Measurements from ENCODE around the gene ADGRG7. TPM values are rescaled to one million over a fixed set of nuclear protein-coding genes. Genes with fewer than 3 reads are reported as not detected.

Gene ADGRG7
- total and polyA plus RNA-seq, 2 of the 13 experiments (the other 11 are each of a cell fraction or from before 2014, with no cell fraction given): not detected

GRCh38 chr3:100709842-100710260 is 100.5 kb downstream of the ADGRG7 start (continued):
- TF ChIP-seq ZHX2 (IDR thresholded peaks at IDR 0.05; ENCODE audit: low read depth) (no peak), ZHX2 (CRISPR knock-in tag; IDR thresholded peaks at IDR 0.05; ENCODE audit: borderline replicate concordance) (no peak), ZNF512 (CRISPR knock-in tag; IDR thresholded peaks at IDR 0.05) (no peak), GABPB1 (CRISPR knock-in tag; IDR thresholded peaks at IDR 0.05) (no peak), RBAK (CRISPR knock-in tag; IDR thresholded peaks at IDR 0.05) (no peak), KDM4B (CRISPR knock-in tag; IDR thresholded peaks at IDR 0.05) (no peak), ESRRA (CRISPR knock-in tag; IDR thresholded peaks at IDR 0.05; ENCODE audit: low read depth) (no peak), ZNF609 (CRISPR knock-in tag; IDR thresholded peaks at IDR 0.05; ENCODE audit: borderline replicate concordance) (no peak), SETDB1 (CRISPR knock-in tag; IDR thresholded peaks at IDR 0.05; ENCODE audit: borderline replicate concordance) (no peak), ZNF629 (CRISPR knock-in tag; conservative IDR thresholded peaks at IDR 0.05) (no peak), RBM39 (IDR thresholded peaks at IDR 0.05; ENCODE audit: low read depth, low read length, poor library complexity, severe bottlenecking) (peak; percentile 6), DMTF1 (CRISPR knock-in tag; IDR thresholded peaks at IDR 0.05) (no peak), EEA1 (CRISPR knock-in tag; IDR thresholded peaks at IDR 0.05; ENCODE audit: borderline replicate concordance) (peak; percentile 3; the same call in 1 of the 2 replicates), AHR (CRISPR knock-in tag; IDR thresholded peaks at IDR 0.05) (no peak), SP5 (CRISPR knock-in tag; IDR thresholded peaks at IDR 0.05; ENCODE audit: borderline replicate concordance, low read depth) (no peak)
